Muscle of arm (tissue), 14 donors: ENCODE measurements around the gene ALPK1. TPM values are rescaled to one million over a fixed set of nuclear protein-coding genes. Genes with fewer than 3 reads are reported as not detected.
"Not testable (repeated sequence)": the region's sequence is repeated elsewhere in the genome, so short reads cannot be mapped to it uniquely, and the experiment has no call there.

Source experiments
- DNase-seq: peaks from one replicate; pipeline ENCODE4 v3.0.0-alpha.2; 2013
- long read RNA-seq, 11 donors: transcript quantifications; one replicate each; lab custom pipeline, GENCODE V29; 2026
- polyA plus RNA-seq, 12 donors: library from polyadenylated mRNA; unstranded; fragments of 120-200 nt; gene quantifications; one replicate each; pipeline ENCODE4 v1.2.1, GENCODE V29; 2013; ENCODE audit not compliant: insufficient read length in 12 of 12

ALPK1 gene
- polyA plus RNA-seq: 10 to 100 TPM in 4 of 12 donors, 1 to 10 TPM in 7, not detected in 1; 2.4 to 16.9 (median 7.7) TPM
- long read RNA-seq, donor 1: 0 reads
- long read RNA-seq, donor 2, partial matches to known transcripts: 6 of 7 reads
- long read RNA-seq, donor 2, other reads (novel, unspliced or antisense): 0 of 7 reads
- long read RNA-seq, donor 3: 0 reads
- long read RNA-seq, donor 4: 0 reads
- long read RNA-seq, donor 5: 0 reads
- long read RNA-seq, donor 6: 0 reads
- long read RNA-seq, donor 7: 0 reads
- long read RNA-seq, donor 8: 0 reads
- long read RNA-seq, donor 9: 0 reads
- long read RNA-seq, donor 10: 0 reads
- long read RNA-seq, donor 11: 0 reads

- peak; percentile 81 for DNase-seq
These were observed at the start of gene ALPK1 for GRCh38 chr4:112296949-112297880. Gene ALPK1 (plus strand): TSS chr4:112297369.

GRCh38 chr4:112251019-112251643, 46.0 kb upstream of the ALPK1 start:
- DNase-seq: no peak

GRCh38 chr4:112252234-112252633, 44.9 kb upstream of the ALPK1 start:
- no peak for DNase-seq

- no peak for DNase-seq
These were observed 43.7 kb upstream of the ALPK1 start for GRCh38 chr4:112253382-112254000.

GRCh38 chr4:112257098-112257497, 40.1 kb upstream of the ALPK1 start:
- no peak for DNase-seq

- peak; percentile 15 for DNase-seq
These were observed 30.3 kb upstream of the ALPK1 start for GRCh38 chr4:112266823-112267222.

GRCh38 chr4:112270051-112270450, 27.1 kb upstream of the ALPK1 start:
- DNase-seq: no peak

GRCh38 chr4:112270640-112271421, 26.3 kb upstream of the ALPK1 start:
- no peak for DNase-seq

DNA sequence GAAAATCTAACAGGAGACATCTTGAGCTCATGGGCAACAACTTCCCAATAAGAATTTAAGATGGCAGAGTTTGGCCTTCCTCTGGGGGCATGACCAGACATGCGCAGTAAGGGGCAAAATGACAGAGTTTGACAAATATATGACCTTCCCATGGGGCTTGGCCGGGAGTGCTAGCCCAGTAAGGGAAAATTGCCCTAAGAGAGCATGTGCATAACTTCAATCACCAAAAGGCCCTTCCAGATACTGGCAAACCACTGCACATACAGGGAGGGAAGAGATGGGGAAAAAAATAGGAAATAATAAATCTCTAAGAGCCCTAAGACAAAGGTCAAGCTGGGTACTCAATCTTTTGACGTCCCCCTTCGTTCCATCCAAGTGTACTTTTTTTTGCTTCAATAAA, 24.9 kb upstream of the ALPK1 start:
- DNase-seq: no peak

DNA sequence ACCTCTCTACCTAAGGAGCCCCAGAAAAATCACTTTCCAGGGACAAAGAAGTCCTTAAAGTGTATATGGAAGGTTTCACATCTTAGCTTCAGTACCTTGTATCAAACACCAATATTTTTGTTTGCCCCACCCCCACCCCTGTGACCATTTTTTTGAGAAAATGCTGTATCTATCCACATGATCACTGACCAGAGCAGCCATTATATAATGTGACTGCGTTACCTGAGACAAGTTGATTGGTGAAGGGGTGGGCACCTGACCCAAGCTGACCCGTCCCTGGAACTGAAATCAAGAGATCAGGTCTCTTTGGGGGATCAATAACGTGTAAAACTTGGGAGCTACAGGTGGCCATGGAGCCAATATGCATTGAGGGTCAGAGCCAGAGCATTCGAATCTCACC, 22.2 kb upstream of the ALPK1 start:
- DNase-seq: no peak

DNA sequence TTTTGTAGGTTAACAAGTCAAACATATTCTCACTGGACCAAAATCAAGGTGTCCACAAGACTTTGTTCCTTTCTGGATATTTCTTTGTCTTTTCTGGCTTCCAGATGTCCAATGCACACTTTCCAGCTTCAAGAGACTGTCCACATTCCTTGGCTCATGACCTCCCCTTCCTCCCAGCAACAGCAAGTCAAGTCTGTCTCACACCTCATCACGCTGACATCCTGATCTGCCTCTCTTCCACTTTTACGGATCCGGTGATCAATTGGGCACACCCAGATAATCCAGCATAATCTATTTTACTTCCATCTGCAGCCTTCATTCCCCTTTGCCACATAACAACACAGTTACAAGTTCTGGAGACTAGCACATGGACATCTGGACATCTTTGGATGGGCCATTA, 21.1 kb upstream of the ALPK1 start:
- DNase-seq: no peak

DNA sequence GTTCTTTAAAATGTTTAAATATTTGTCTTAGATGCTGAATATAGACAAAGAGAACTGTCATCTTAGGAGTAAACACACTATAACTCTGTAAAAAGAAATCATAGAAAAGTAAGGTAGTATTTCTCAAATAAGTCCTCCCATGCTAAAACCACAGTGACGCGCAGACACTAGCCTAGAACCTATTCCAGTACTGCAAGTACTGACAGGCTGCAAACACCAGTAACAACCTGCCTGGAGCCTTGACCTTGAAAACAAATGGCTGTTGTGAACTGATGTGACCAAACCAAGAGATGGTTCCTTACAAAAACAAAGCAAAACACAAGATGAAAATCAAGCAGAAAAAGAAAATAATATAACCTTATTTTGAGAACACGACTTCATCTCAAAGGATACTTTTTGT, 19.9 kb upstream of the ALPK1 start:
- DNase-seq: no peak

- DNase-seq: no peak
These were observed 19.3 kb upstream of the ALPK1 start for GRCh38 chr4:112277705-112278448.

GRCh38 chr4:112279025-112279881, 17.9 kb upstream of the ALPK1 start:
- no peak for DNase-seq

DNA sequence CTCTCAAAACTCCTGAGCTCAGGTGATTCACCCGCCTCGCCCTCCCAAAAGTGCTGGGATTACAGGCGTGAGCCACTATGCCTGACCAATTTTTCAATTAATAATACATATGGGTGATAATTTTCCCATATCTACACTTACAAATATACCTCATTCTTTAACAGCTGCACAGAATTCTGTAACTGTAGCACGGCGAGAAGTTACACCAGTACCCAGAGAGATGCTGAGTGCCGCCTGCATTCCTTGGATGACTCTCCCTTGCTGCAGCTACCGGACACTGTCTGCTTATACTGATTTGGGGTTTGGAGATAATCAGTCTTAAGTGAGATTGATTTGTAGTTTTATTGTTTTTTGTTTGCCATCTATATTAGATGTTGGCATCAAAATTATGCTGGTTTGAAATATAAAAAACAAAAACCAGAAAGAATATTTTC, 17.3 kb upstream of the ALPK1 start:
- DNase-seq: no peak

GRCh38 chr4:112280386-112281056, 16.6 kb upstream of the ALPK1 start:
- DNase-seq: no peak

- not testable (repeated sequence) for DNase-seq
These were observed 15.2 kb upstream of the ALPK1 start for GRCh38 chr4:112281895-112282398.

DNA sequence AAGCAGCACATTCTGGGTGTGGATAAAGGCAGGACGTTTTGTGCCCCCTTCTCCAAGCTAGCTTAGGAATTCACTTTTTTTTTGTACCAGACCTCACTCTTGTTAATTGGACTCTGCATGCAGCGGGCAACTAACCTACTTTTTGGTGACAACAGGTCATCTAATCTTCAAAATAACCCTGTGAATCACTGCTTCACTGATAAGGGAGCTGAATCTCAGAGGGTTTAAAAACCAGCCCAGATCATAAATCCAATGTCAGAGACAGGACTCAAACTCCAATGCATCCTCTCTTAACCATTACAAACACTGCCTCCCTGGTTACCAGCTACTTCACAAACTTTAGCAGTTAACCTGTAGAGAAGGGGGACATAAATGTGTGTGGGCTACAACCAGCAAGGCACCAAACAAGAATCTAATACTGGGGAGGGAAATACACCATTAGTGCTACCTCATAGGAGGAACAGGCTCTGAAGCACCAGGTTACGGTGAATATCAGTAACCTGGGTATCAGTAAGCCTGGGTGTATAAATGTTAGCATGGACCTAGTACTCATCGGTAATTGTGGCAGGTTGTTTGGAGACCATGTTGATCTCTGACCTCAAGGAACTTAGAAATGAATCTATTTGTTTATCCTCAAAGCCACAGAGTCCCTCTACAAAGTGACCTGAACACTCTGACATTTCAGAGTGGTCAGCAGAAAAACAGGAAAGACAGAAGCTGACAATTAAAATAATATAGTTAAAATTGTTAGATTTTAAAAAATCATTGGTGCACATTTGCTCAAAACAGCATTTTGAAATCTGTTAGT, 14.1 kb upstream of the ALPK1 start:
- no peak for DNase-seq
